A549 (cell line): Measurements from ENCODE around the gene SCGB1A1.

Experiments
- ATOH8 ChIP-seq: fragments of 250-450 bp; sonication (Bioruptor Pico); IDR thresholded peaks from 2 replicates; pipeline ENCODE4 v1.5.0; 2020; ENCODE audit warnings: low read depth, mild to moderate bottlenecking, moderate library complexity
- CTCF ChIP-seq: fragments of >200 bp; sonication (Bioruptor Twin); formaldehyde crosslinking; IDR thresholded peaks from 3 replicates; pipeline ENCODE4 v1.5.1; 2016
- FOXS1 ChIP-seq: fragments of 250-450 bp; sonication (Bioruptor Pico); IDR thresholded peaks from 2 replicates; pipeline ENCODE4 v1.5.0; 2020; ENCODE audit warnings: mild to moderate bottlenecking, moderate library complexity
- MYC ChIP-seq: IDR thresholded peaks from 2 replicates; pipeline ENCODE4 v1.6.1; 2012; ENCODE audit warnings: mild to moderate bottlenecking, inconsistent platforms, low read length, improper control_type of control experiment, borderline replicate concordance
- PBX3 ChIP-seq: IDR thresholded peaks from 2 replicates; pipeline ENCODE4 v1.6.1; 2012
- SMC3 ChIP-seq: fragments of >200 bp; sonication (Bioruptor Twin); formaldehyde crosslinking; IDR thresholded peaks from 3 replicates; pipeline ENCODE4 v1.6.1; 2018; ENCODE audit warnings: inconsistent platforms
- TF ChIP-seq, protein P1 (sequence below): fragments of 450-650 bp; IDR thresholded peaks from 2 replicates; pipeline ENCODE4 v1.6.1; 2014; ENCODE audit warnings: antibody characterized with exemption

- TF ChIP-seq CTCF, result no peak
- TF ChIP-seq ATOH8 (CRISPR knock-in tag), result no peak
- TF ChIP-seq PBX3, result no peak
- TF ChIP-seq SMC3, result no peak
- TF ChIP-seq MYC, result no peak
- TF ChIP-seq, protein P1, sequence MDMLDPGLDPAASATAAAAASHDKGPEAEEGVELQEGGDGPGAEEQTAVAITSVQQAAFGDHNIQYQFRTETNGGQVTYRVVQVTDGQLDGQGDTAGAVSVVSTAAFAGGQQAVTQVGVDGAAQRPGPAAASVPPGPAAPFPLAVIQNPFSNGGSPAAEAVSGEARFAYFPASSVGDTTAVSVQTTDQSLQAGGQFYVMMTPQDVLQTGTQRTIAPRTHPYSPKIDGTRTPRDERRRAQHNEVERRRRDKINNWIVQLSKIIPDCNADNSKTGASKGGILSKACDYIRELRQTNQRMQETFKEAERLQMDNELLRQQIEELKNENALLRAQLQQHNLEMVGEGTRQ, result no peak
- TF ChIP-seq FOXS1, result no peak
These were observed 31.5 kb upstream of the SCGB1A1 start for GRCh38 chr11:62387381-62387780.
